HEK293 (cell line): Measurements from ENCODE around the gene AMPD3.

Experiments used
- CTCF ChIA-PET: fragments of 350-600 bp; formaldehyde crosslinking; extraction: SDS; loops from one replicate; lab custom pipeline; 2021; ENCODE audit warnings: antibody characterized with exemption; lab: Yijun Ruan, JAX
- POLR2A ChIA-PET: fragments of 300-600 bp; formaldehyde crosslinking; extraction: SDS; loops from one replicate; lab custom pipeline; 2020; ENCODE audit warnings: antibody characterized with exemption, inconsistent platforms; lab: Yijun Ruan, JAX
- H3K27ac ChIP-seq: fragments of 200-500 bp; sonication (Bioruptor generic); 2 replicates; pipeline ENCODE4 v1.5.1; 2014; ENCODE audit warnings: low read depth, low read length, control low read depth, inconsistent platforms; ENCODE audit errors: extremely low read depth
- H3K36me3 ChIP-seq, 2 experiments: fragments of 200-500 bp in 1 of 2; sonication (Bioruptor generic) in 1 of 2; 1 replicate in 1 of 2; 2 replicates in 1 of 2; pipeline ENCODE4 v1.5.1; 2014 to 2017; ENCODE audit warnings: inconsistent platforms in 2 of 2, low read length in 2 of 2; ENCODE audit not compliant: control insufficient read depth in 2 of 2, insufficient read depth in 1 of 2
- H3K4me1 ChIP-seq: fragments of 200-500 bp; sonication (Bioruptor generic); 2 replicates; pipeline ENCODE4 v1.5.1; 2014; ENCODE audit warnings: mild to moderate bottlenecking, low read length, inconsistent platforms; ENCODE audit not compliant: control insufficient read depth, insufficient read depth
- H3K4me3 ChIP-seq: 2 replicates; pipeline ENCODE4 v1.5.1; 2011; ENCODE audit warnings: low read depth, mild to moderate bottlenecking, control low read depth, low read length, moderate library complexity
- H3K9me3 ChIP-seq: fragments of 200-500 bp; sonication (Bioruptor generic); 2 replicates; pipeline ENCODE4 v1.5.1; 2014; ENCODE audit warnings: low read depth, low read length, inconsistent platforms; ENCODE audit not compliant: control insufficient read depth, insufficient read depth
- BCL11B ChIP-seq: fragments of 450-650 bp; formaldehyde crosslinking; IDR thresholded peaks from 2 replicates; pipeline ENCODE4 v1.5.1; 2016; ENCODE audit warnings: low read depth, missing biosample characterization, missing genetic modification characterization
- SP3 ChIP-seq: fragments of 450-650 bp; formaldehyde crosslinking; IDR thresholded peaks from 2 replicates; pipeline ENCODE4 v1.5.1; 2016; ENCODE audit warnings: missing biosample characterization, missing genetic modification characterization
- ZNF146 ChIP-seq: fragments of 450-650 bp; formaldehyde crosslinking; IDR thresholded peaks from 2 replicates; pipeline ENCODE4 v1.5.1; 2016; ENCODE audit warnings: missing biosample characterization, missing genetic modification characterization
- ZNF155 ChIP-seq: fragments of 450-650 bp; formaldehyde crosslinking; IDR thresholded peaks from 2 replicates; pipeline ENCODE4 v1.5.1; 2016; ENCODE audit warnings: missing biosample characterization, missing genetic modification characterization
- ZNF175 ChIP-seq: fragments of 450-650 bp; formaldehyde crosslinking; IDR thresholded peaks from 2 replicates; pipeline ENCODE4 v1.5.1; 2016; ENCODE audit warnings: missing biosample characterization, missing genetic modification characterization
- ZNF24 ChIP-seq: fragments of 450-650 bp; formaldehyde crosslinking; IDR thresholded peaks from 2 replicates; pipeline ENCODE4 v1.5.1; 2016; ENCODE audit warnings: missing biosample characterization, missing genetic modification characterization
- ZNF311 ChIP-seq: fragments of 450-650 bp; formaldehyde crosslinking; IDR thresholded peaks from 2 replicates; pipeline ENCODE4 v1.5.1; 2017; ENCODE audit warnings: missing biosample characterization, missing genetic modification characterization, borderline replicate concordance
- ZNF398 ChIP-seq: fragments of 450-650 bp; formaldehyde crosslinking; IDR thresholded peaks from 2 replicates; pipeline ENCODE4 v1.5.1; 2017; ENCODE audit warnings: missing biosample characterization, missing genetic modification characterization
- ZNF449 ChIP-seq: fragments of 450-650 bp; formaldehyde crosslinking; IDR thresholded peaks from 2 replicates; pipeline ENCODE4 v1.5.1; 2017; ENCODE audit warnings: missing biosample characterization, mild to moderate bottlenecking, missing genetic modification characterization, moderate library complexity
- ZNF48 ChIP-seq: fragments of 450-650 bp; formaldehyde crosslinking; IDR thresholded peaks from 2 replicates; pipeline ENCODE4 v1.5.1; 2016; ENCODE audit warnings: missing biosample characterization, missing genetic modification characterization
- ZNF513 ChIP-seq: fragments of 450-650 bp; IDR thresholded peaks from 2 replicates; pipeline ENCODE4 v1.5.1; 2018; ENCODE audit warnings: missing biosample characterization, missing genetic modification characterization
- ZNF561 ChIP-seq: fragments of 450-650 bp; IDR thresholded peaks from 2 replicates; pipeline ENCODE4 v1.5.1; 2018; ENCODE audit warnings: missing biosample characterization, missing genetic modification characterization, borderline replicate concordance
- ZNF664 ChIP-seq: fragments of 450-650 bp; formaldehyde crosslinking; IDR thresholded peaks from 2 replicates; pipeline ENCODE4 v1.5.1; 2016; ENCODE audit warnings: missing biosample characterization, missing genetic modification characterization
- ZNF701 ChIP-seq: fragments of 450-650 bp; formaldehyde crosslinking; IDR thresholded peaks from 2 replicates; pipeline ENCODE4 v1.5.1; 2016; ENCODE audit warnings: missing biosample characterization, missing genetic modification characterization
- ZSCAN23 ChIP-seq: fragments of 450-650 bp; formaldehyde crosslinking; IDR thresholded peaks from 2 replicates; pipeline ENCODE4 v1.5.1; 2016; ENCODE audit warnings: missing biosample characterization, missing genetic modification characterization
- TF ChIP-seq, protein P1 (sequence below): fragments of 450-650 bp; formaldehyde crosslinking; IDR thresholded peaks from 2 replicates; pipeline ENCODE4; 2016; ENCODE audit warnings: missing biosample characterization, missing genetic modification characterization
- TF ChIP-seq, protein P2 (sequence below): fragments of 450-650 bp; formaldehyde crosslinking; IDR thresholded peaks from 2 replicates; pipeline ENCODE4 v1.5.1; 2016; ENCODE audit warnings: missing biosample characterization, missing genetic modification characterization
- TF ChIP-seq, protein P3 (sequence below): fragments of 450-650 bp; formaldehyde crosslinking; IDR thresholded peaks from 2 replicates; pipeline ENCODE4 v1.5.1; 2016; ENCODE audit warnings: missing biosample characterization, missing genetic modification characterization
- TF ChIP-seq, protein P4 (sequence below): fragments of 450-650 bp; formaldehyde crosslinking; IDR thresholded peaks from 2 replicates; pipeline ENCODE4 v1.5.1; 2016; ENCODE audit warnings: missing biosample characterization, missing genetic modification characterization
- TF ChIP-seq, protein P5 (sequence below): fragments of 450-650 bp; formaldehyde crosslinking; IDR thresholded peaks from 2 replicates; pipeline ENCODE4 v1.5.1; 2017; ENCODE audit warnings: missing biosample characterization, missing genetic modification characterization

Gene AMPD3

GRCh38 chr11:10524471-10524870 lies 69.4 kb downstream of the AMPD3 start:
- CTCF ChIA-PET: no interaction called here

More at GRCh38 chr11:10524471-10524870, 69.4 kb downstream of the AMPD3 start:
- H3K4me3 ChIP-seq: no peak overlapping the region
- POLR2A ChIA-PET: no interaction called here
- no peak overlapping the region for H3K27ac ChIP-seq
- no peaks in the 10 kb centered on the region for H3K9me3 ChIP-seq
- H3K4me1 ChIP-seq: no peaks in the 10 kb centered on the region
- TF ChIP-seq, protein P1, sequence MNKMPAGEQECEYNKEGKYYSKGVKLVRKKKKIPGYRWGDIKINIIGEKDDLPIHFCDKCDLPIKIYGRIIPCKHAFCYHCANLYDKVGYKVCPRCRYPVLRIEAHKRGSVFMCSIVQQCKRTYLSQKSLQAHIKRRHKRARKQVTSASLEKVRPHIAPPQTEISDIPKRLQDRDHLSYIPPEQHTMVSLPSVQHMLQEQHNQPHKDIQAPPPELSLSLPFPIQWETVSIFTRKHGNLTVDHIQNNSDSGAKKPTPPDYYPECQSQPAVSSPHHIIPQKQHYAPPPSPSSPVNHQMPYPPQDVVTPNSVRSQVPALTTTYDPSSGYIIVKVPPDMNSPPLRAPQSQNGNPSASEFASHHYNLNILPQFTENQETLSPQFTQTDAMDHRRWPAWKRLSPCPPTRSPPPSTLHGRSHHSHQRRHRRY (tag by site-specific recombination): no peak
- TF ChIP-seq ZNF513 (tag by site-specific recombination) (no peak), ZNF449 (tag by site-specific recombination) (no peak), ZNF664 (tag by site-specific recombination) (no peak), ZNF311 (tag by site-specific recombination) (no peak), SP3 (tag by site-specific recombination) (no peak), BCL11B (tag by site-specific recombination) (no peak), ZNF561 (tag by site-specific recombination) (no peak), ZNF48 (no peak), ZNF175 (no peak), ZNF398 (tag by site-specific recombination) (no peak), ZNF701 (no peak), ZNF24 (tag by site-specific recombination) (no peak), ZNF155 (no peak), ZNF146 (no peak), ZSCAN23 (tag by site-specific recombination) (no peak)
- TF ChIP-seq, protein P2, sequence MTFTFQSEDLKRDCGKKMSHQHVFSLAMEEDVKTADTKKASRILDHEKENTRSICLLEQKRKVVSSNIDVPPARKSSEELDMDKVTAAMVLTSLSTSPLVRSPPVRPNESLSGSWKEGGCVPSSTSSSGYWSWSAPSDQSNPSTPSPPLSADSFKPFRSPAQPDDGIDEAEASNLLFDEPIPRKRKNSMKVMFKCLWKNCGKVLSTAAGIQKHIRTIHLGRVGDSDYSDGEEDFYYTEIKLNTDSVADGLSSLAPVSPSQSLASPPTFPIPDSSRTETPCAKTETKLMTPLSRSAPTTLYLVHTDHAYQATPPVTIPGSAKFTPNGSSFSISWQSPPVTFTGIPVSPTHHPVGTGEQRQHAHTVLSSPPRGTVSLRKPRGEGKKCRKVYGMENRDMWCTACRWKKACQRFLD (tag by site-specific recombination): no peak
- TF ChIP-seq, protein P3, sequence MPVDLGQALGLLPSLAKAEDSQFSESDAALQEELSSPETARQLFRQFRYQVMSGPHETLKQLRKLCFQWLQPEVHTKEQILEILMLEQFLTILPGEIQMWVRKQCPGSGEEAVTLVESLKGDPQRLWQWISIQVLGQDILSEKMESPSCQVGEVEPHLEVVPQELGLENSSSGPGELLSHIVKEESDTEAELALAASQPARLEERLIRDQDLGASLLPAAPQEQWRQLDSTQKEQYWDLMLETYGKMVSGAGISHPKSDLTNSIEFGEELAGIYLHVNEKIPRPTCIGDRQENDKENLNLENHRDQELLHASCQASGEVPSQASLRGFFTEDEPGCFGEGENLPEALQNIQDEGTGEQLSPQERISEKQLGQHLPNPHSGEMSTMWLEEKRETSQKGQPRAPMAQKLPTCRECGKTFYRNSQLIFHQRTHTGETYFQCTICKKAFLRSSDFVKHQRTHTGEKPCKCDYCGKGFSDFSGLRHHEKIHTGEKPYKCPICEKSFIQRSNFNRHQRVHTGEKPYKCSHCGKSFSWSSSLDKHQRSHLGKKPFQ (tag by site-specific recombination): no peak
- TF ChIP-seq, protein P4, sequence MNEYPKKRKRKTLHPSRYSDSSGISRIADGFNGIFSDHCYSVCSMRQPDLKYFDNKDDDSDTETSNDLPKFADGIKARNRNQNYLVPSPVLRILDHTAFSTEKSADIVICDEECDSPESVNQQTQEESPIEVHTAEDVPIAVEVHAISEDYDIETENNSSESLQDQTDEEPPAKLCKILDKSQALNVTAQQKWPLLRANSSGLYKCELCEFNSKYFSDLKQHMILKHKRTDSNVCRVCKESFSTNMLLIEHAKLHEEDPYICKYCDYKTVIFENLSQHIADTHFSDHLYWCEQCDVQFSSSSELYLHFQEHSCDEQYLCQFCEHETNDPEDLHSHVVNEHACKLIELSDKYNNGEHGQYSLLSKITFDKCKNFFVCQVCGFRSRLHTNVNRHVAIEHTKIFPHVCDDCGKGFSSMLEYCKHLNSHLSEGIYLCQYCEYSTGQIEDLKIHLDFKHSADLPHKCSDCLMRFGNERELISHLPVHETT (tag by site-specific recombination): no peak
- TF ChIP-seq, protein P5, sequence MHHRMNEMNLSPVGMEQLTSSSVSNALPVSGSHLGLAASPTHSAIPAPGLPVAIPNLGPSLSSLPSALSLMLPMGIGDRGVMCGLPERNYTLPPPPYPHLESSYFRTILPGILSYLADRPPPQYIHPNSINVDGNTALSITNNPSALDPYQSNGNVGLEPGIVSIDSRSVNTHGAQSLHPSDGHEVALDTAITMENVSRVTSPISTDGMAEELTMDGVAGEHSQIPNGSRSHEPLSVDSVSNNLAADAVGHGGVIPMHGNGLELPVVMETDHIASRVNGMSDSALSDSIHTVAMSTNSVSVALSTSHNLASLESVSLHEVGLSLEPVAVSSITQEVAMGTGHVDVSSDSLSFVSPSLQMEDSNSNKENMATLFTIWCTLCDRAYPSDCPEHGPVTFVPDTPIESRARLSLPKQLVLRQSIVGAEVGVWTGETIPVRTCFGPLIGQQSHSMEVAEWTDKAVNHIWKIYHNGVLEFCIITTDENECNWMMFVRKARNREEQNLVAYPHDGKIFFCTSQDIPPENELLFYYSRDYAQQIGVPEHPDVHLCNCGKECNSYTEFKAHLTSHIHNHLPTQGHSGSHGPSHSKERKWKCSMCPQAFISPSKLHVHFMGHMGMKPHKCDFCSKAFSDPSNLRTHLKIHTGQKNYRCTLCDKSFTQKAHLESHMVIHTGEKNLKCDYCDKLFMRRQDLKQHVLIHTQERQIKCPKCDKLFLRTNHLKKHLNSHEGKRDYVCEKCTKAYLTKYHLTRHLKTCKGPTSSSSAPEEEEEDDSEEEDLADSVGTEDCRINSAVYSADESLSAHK (tag by site-specific recombination): no peak
- H3K36me3 ChIP-seq: peaks cover 0 to 71% of the 10 kb centered on the region in 2 experiments; a peak in 2 of 3 replicates
